ENCODE results near the gene STK39. TPM values are rescaled to one million over a fixed set of nuclear protein-coding genes. Genes with fewer than 3 reads are reported as not detected.

Gene STK39
- total and polyA plus RNA-seq, 2 experiments from 2014 or later: 3.2 to 14.6 TPM

GRCh38 chr2:168246072-168246482, 1.3 kb downstream of the STK39 start:
- peak overlapping the region; percentile 87 for H3K4me3 ChIP-seq
- WGBS, 2 experiments (ENCODE audit: low coverage in 1 of 2, low lambda C conversion rate in 2 of 2, missing lambda C conversion rate in 2 of 2): 16 to 19% methylated on average over 11 of the region's 11 CpGs
- DNase-seq: no peak

GRCh38 chr2:168245074-168245825, 2.1 kb downstream of the STK39 start:
- no peaks in the 10 kb centered on the region for H4K20me1 ChIP-seq (ENCODE audit: insufficient read depth)
- peaks cover 13% of the 10 kb centered on the region; the same call in 1 of the 2 replicates for H3F3A ChIP-seq (ENCODE audit: insufficient read depth)
- H3K9me2 ChIP-seq (ENCODE audit: insufficient read depth): no peaks in the 10 kb centered on the region
- TF ChIP-seq EZH2 (IDR thresholded peaks at IDR 0.05; ENCODE audit: insufficient read depth, poor library complexity, severe bottlenecking): no peak
- TF ChIP-seq EZH2phosphoT487 (IDR thresholded peaks at IDR 0.05; ENCODE audit: insufficient read depth, low read depth): no peak
- H3K27me3 ChIP-seq (replicated peaks; ENCODE audit: insufficient read depth): no peaks in the 10 kb centered on the region
- in situ Hi-C loops (cut with MboI): no loop called here
- WGBS, 2 experiments (ENCODE audit: low coverage in 1 of 2, low lambda C conversion rate in 2 of 2, missing lambda C conversion rate in 2 of 2): 81 to 82% methylated on average over 7 of the region's 7 CpGs
- no peak overlapping the region for H3K9ac ChIP-seq
- H3K4me3 ChIP-seq: no peak overlapping the region
- no peaks in the 10 kb centered on the region for H3K36me3 ChIP-seq (ENCODE audit: low read depth)
- peaks cover 14% of the 10 kb centered on the region for H3K4me1 ChIP-seq (ENCODE audit: insufficient read depth)
- peaks cover 59% of the 10 kb centered on the region for H3K79me2 ChIP-seq (ENCODE audit: insufficient read depth)
- H3K4me2 ChIP-seq (ENCODE audit: unreplicated experiment): peak overlapping the region; percentile 74
- H2AFZ ChIP-seq: no peak overlapping the region
- DNase-seq: peak; percentile 4
- H3K27ac ChIP-seq: no peak overlapping the region
- H3K9me3 ChIP-seq (ENCODE audit: low read depth): no peaks in the 10 kb centered on the region

More at GRCh38 chr2:168246072-168246482, 1.3 kb downstream of the STK39 start:
- in situ Hi-C loops (cut with MboI): no loop called here
- Histone ChIP-seq H3K4me2 (ENCODE audit: unreplicated experiment) (peak overlapping the region; percentile 74), H3K79me2 (ENCODE audit: insufficient read depth) (peaks cover 51% of the 10 kb centered on the region), H3K27me3 (replicated peaks; ENCODE audit: insufficient read depth) (no peaks in the 10 kb centered on the region), H3K9me3 (ENCODE audit: low read depth) (no peaks in the 10 kb centered on the region), H2AFZ (peak overlapping the region; percentile 78), H3K27ac (peak overlapping the region; percentile 57), H3K9ac (peak overlapping the region; percentile 80), H3K4me1 (ENCODE audit: insufficient read depth) (peaks cover 14% of the 10 kb centered on the region), H3F3A (ENCODE audit: insufficient read depth) (peaks cover 13% of the 10 kb centered on the region; the same call in 1 of the 2 replicates), H3K9me2 (ENCODE audit: insufficient read depth) (no peaks in the 10 kb centered on the region), H3K36me3 (ENCODE audit: low read depth) (no peaks in the 10 kb centered on the region), H4K20me1 (ENCODE audit: insufficient read depth) (no peaks in the 10 kb centered on the region)
- TF ChIP-seq EZH2 (IDR thresholded peaks at IDR 0.05; ENCODE audit: insufficient read depth, poor library complexity, severe bottlenecking) (no peak), EZH2phosphoT487 (IDR thresholded peaks at IDR 0.05; ENCODE audit: insufficient read depth, low read depth) (no peak)

- peaks cover 14% of the 10 kb centered on the region for H3K4me1 ChIP-seq (ENCODE audit: insufficient read depth)
- no peaks in the 10 kb centered on the region for H3K9me2 ChIP-seq (ENCODE audit: insufficient read depth)
- peaks cover 13% of the 10 kb centered on the region; the same call in 1 of the 2 replicates for H3F3A ChIP-seq (ENCODE audit: insufficient read depth)
- WGBS, 2 experiments (ENCODE audit: low coverage in 1 of 2, low lambda C conversion rate in 2 of 2, missing lambda C conversion rate in 2 of 2): 90 to 95% methylated on average over 8 of the region's 8 CpGs
- peaks cover 69% of the 10 kb centered on the region for H3K79me2 ChIP-seq (ENCODE audit: insufficient read depth)
- H3K4me2 ChIP-seq (ENCODE audit: unreplicated experiment): no peak overlapping the region
- no peaks in the 10 kb centered on the region for H4K20me1 ChIP-seq (ENCODE audit: insufficient read depth)
- no peaks in the 10 kb centered on the region for H3K9me3 ChIP-seq (ENCODE audit: low read depth)
- in situ Hi-C loops (cut with MboI): no loop called here
- no peaks in the 10 kb centered on the region for H3K36me3 ChIP-seq (ENCODE audit: low read depth)
- no peak overlapping the region for H2AFZ ChIP-seq
- no peak overlapping the region for H3K9ac ChIP-seq
- no peak for DNase-seq
- TF ChIP-seq EZH2phosphoT487 (IDR thresholded peaks at IDR 0.05; ENCODE audit: insufficient read depth, low read depth) (no peak), EZH2 (IDR thresholded peaks at IDR 0.05; ENCODE audit: insufficient read depth, poor library complexity, severe bottlenecking) (no peak)
- H3K4me3 ChIP-seq: no peak overlapping the region
- H3K27me3 ChIP-seq (replicated peaks; ENCODE audit: insufficient read depth): no peaks in the 10 kb centered on the region
- H3K27ac ChIP-seq: no peak overlapping the region
These were observed 3.1 kb downstream of the STK39 start for GRCh38 chr2:168244318-168244717.

GRCh38 chr2:168243061-168243460, 4.3 kb downstream of the STK39 start:
- no peaks in the 10 kb centered on the region for H3K27me3 ChIP-seq (replicated peaks; ENCODE audit: insufficient read depth)
- TF ChIP-seq EZH2 (IDR thresholded peaks at IDR 0.05; ENCODE audit: insufficient read depth, poor library complexity, severe bottlenecking) (no peak), EZH2phosphoT487 (IDR thresholded peaks at IDR 0.05; ENCODE audit: insufficient read depth, low read depth) (no peak)
- no peak overlapping the region for H3K4me3 ChIP-seq
- H3K79me2 ChIP-seq (ENCODE audit: insufficient read depth): peaks cover 78% of the 10 kb centered on the region
- H3K36me3 ChIP-seq (ENCODE audit: low read depth): no peaks in the 10 kb centered on the region
- no peaks in the 10 kb centered on the region for H3K9me3 ChIP-seq (ENCODE audit: low read depth)
- H3K4me1 ChIP-seq (ENCODE audit: insufficient read depth): peaks cover 15% of the 10 kb centered on the region
- H3K4me2 ChIP-seq (ENCODE audit: unreplicated experiment): no peak overlapping the region
- WGBS, 2 experiments (ENCODE audit: low coverage in 1 of 2, low lambda C conversion rate in 2 of 2, missing lambda C conversion rate in 2 of 2): 87 to 94% methylated on average over 5 of the region's 5 CpGs
- in situ Hi-C loops (cut with MboI): no loop called here
- H3K27ac ChIP-seq: no peak overlapping the region
- no peak overlapping the region for H2AFZ ChIP-seq
- peaks cover 5% of the 10 kb centered on the region; the same call in 1 of the 2 replicates for H3F3A ChIP-seq (ENCODE audit: insufficient read depth)
- DNase-seq: no peak
- H4K20me1 ChIP-seq (ENCODE audit: insufficient read depth): no peaks in the 10 kb centered on the region
- no peak overlapping the region for H3K9ac ChIP-seq
- no peaks in the 10 kb centered on the region for H3K9me2 ChIP-seq (ENCODE audit: insufficient read depth)

Measured in GM23248 (cell line).